Measurements from ENCODE around the gene SYCP2. TPM values are rescaled to one million over a fixed set of nuclear protein-coding genes. Genes with fewer than 3 reads are reported as not detected.

SYCP2 gene
- total and polyA plus RNA-seq, 9 donors: 2.1 to 6.0 (median 3.1) TPM

DNA sequence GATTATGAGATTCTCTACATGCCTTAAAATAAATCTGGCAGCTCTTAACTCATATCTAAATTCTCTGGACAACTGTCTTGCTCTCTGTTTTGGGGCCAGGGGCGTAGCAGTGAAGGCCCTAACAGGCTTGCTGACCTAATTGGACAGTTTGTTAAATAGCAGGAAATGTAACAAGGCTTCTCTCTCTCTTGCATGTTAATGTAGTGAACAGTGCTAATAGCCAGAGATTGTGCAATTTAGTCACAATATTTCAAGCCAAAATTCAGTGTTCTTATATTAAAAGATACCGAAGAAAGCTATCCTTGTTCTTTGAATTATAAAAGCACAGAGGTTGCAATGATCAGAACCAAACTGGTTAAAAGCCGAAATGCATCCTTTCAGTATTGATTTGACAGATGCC is 3.7 kb upstream of the SYCP2 start:
- no peak for DNase-seq
- Histone ChIP-seq H3K27ac (ENCODE audit: low read length) (no peak overlapping the region), H3K9me3 (replicated peaks; ENCODE audit: control insufficient read depth, low read depth, low read length) (no peaks in the 10 kb centered on the region), H3K27me3 (ENCODE audit: control insufficient read depth, insufficient read depth, low read length) (no peaks in the 10 kb centered on the region), H3K4me1 (ENCODE audit: control insufficient read depth, insufficient read depth, low read length) (peaks cover 19% of the 10 kb centered on the region), H3K4me3 (ENCODE audit: low read length) (no peak overlapping the region), H3K36me3 (ENCODE audit: control insufficient read depth, insufficient read depth, low read length) (no peaks in the 10 kb centered on the region)
- WGBS (ENCODE audit: insufficient coverage): no CpG with 5 or more reads among the region's 3 CpGs

GRCh38 chr20:59936409-59936808 is 3.0 kb upstream of the SYCP2 start:
- no peaks in the 10 kb centered on the region for H3K27me3 ChIP-seq (ENCODE audit: control insufficient read depth, insufficient read depth, low read length)
- DNase-seq: no peak
- no peak overlapping the region for H3K4me3 ChIP-seq (ENCODE audit: low read length)
- no peak overlapping the region for H3K27ac ChIP-seq (ENCODE audit: low read length)
- peaks cover 19% of the 10 kb centered on the region for H3K4me1 ChIP-seq (ENCODE audit: control insufficient read depth, insufficient read depth, low read length)
- H3K36me3 ChIP-seq (ENCODE audit: control insufficient read depth, insufficient read depth, low read length): no peaks in the 10 kb centered on the region
- WGBS (ENCODE audit: insufficient coverage): no CpG with 5 or more reads among the region's 4 CpGs
- H3K9me3 ChIP-seq (replicated peaks; ENCODE audit: control insufficient read depth, low read depth, low read length): no peaks in the 10 kb centered on the region

DNA sequence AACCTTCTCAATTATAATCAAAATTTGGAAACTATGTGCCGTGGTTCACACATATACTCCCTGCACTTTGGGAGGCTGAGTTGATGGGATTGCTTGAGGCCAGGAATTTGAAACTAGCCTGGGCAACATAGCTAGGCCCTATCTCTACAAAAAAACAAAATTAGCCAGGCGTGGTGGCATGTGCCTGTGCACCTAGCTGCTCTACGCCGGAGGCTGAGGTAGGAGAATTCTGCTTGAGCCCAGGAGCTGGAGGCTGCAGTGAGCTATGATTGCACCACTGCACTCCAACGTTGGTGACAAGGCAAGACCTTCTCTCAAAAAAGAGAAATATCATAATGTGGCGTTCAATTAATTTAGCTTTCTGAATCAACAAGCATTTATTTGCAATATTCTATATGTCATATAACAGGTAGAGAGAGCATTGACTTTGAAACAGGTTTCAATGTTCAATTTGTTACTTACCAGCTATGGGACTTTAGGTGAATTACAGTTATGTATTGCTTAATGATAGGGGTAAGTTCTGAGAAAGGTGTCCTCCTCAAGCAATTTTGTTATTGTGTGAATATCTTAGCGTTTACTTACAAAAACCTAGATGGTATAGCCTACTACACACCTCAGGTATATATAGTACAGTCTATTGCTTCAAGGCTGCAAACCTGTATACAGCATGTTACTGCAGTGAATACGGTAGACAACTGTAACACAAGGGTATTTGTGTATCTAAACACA is 2.2 kb upstream of the SYCP2 start:
- no peaks in the 10 kb centered on the region for H3K36me3 ChIP-seq (ENCODE audit: control insufficient read depth, insufficient read depth, low read length)
- peaks cover 19% of the 10 kb centered on the region for H3K4me1 ChIP-seq (ENCODE audit: control insufficient read depth, insufficient read depth, low read length)
- no peaks in the 10 kb centered on the region for H3K27me3 ChIP-seq (ENCODE audit: control insufficient read depth, insufficient read depth, low read length)
- no peaks in the 10 kb centered on the region for H3K9me3 ChIP-seq (replicated peaks; ENCODE audit: control insufficient read depth, low read depth, low read length)
- 100% methylated on average over 3 of the region's 8 CpGs for WGBS (ENCODE audit: insufficient coverage)
- DNase-seq: no peak
- no peak overlapping the region for H3K4me3 ChIP-seq (ENCODE audit: low read length)
- no peak overlapping the region for H3K27ac ChIP-seq (ENCODE audit: low read length)

- Histone ChIP-seq H3K27ac (ENCODE audit: low read length) (peak overlapping the region; percentile 67), H3K9me3 (replicated peaks; ENCODE audit: control insufficient read depth, low read depth, low read length) (no peaks in the 10 kb centered on the region), H3K36me3 (ENCODE audit: control insufficient read depth, insufficient read depth, low read length) (no peaks in the 10 kb centered on the region), H3K4me3 (ENCODE audit: low read length) (peak overlapping the region; percentile 75), H3K27me3 (ENCODE audit: control insufficient read depth, insufficient read depth, low read length) (no peaks in the 10 kb centered on the region), H3K4me1 (ENCODE audit: control insufficient read depth, insufficient read depth, low read length) (peaks cover 15% of the 10 kb centered on the region)
- DNase-seq: peak; percentile 81
- 3% methylated on average over 55 of the region's 59 CpGs for WGBS (ENCODE audit: insufficient coverage)
These were observed 580 bp upstream of the SYCP2 start for GRCh38 chr20:59933849-59934585.

- H3K4me3 ChIP-seq (ENCODE audit: low read length): no peak overlapping the region
- H3K4me1 ChIP-seq (ENCODE audit: control insufficient read depth, insufficient read depth, low read length): peaks cover 6% of the 10 kb centered on the region
- no peaks in the 10 kb centered on the region for H3K27me3 ChIP-seq (ENCODE audit: control insufficient read depth, insufficient read depth, low read length)
- no peak for DNase-seq
- no peaks in the 10 kb centered on the region for H3K9me3 ChIP-seq (replicated peaks; ENCODE audit: control insufficient read depth, low read depth, low read length)
- no peaks in the 10 kb centered on the region for H3K36me3 ChIP-seq (ENCODE audit: control insufficient read depth, insufficient read depth, low read length)
- 86% methylated on average over 68 of the region's 72 CpGs for WGBS (ENCODE audit: insufficient coverage)
- no peak overlapping the region for H3K27ac ChIP-seq (ENCODE audit: low read length)
These were observed 681 bp downstream of the SYCP2 start for GRCh38 chr20:59932616-59933295.

- Histone ChIP-seq H3K9me3 (replicated peaks; ENCODE audit: control insufficient read depth, low read depth, low read length) (no peaks in the 10 kb centered on the region), H3K4me1 (ENCODE audit: control insufficient read depth, insufficient read depth, low read length) (peaks cover 2% of the 10 kb centered on the region), H3K27ac (ENCODE audit: low read length) (no peak overlapping the region), H3K36me3 (ENCODE audit: control insufficient read depth, insufficient read depth, low read length) (no peaks in the 10 kb centered on the region), H3K27me3 (ENCODE audit: control insufficient read depth, insufficient read depth, low read length) (no peaks in the 10 kb centered on the region), H3K4me3 (ENCODE audit: low read length) (no peak overlapping the region)
- no peak for DNase-seq
- WGBS (ENCODE audit: insufficient coverage): 79% methylated on average over 4 of the region's 9 CpGs
These were observed 1.7 kb downstream of the SYCP2 start for GRCh38 chr20:59931511-59932312.

DNA sequence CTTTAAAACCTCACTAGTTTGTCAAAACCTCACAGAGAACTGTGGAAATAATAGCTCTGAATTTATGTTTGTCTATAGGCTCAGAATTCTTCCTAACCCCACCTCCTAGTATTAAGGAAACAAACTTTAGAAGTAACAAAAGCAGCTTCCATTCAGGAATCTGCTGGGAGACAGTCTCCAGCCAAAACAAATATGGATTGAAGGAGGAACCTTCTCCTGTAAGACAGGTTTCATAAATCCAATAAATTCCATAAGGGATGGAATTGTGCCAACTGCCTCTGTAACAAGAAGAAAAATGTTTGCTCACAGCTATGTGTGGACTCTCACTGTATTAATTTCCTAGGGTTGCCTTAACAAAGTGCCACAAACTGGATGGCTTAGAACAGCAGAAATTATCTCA is 7.5 kb downstream of the SYCP2 start:
- Histone ChIP-seq H3K4me3 (ENCODE audit: low read length) (no peak overlapping the region), H3K27me3 (ENCODE audit: control insufficient read depth, insufficient read depth, low read length) (no peaks in the 10 kb centered on the region), H3K4me1 (ENCODE audit: control insufficient read depth, insufficient read depth, low read length) (peaks cover 3% of the 10 kb centered on the region), H3K36me3 (ENCODE audit: control insufficient read depth, insufficient read depth, low read length) (no peaks in the 10 kb centered on the region), H3K9me3 (replicated peaks; ENCODE audit: control insufficient read depth, low read depth, low read length) (no peaks in the 10 kb centered on the region), H3K27ac (ENCODE audit: low read length) (peak overlapping the region; percentile 6)
- no peak for DNase-seq

DNA sequence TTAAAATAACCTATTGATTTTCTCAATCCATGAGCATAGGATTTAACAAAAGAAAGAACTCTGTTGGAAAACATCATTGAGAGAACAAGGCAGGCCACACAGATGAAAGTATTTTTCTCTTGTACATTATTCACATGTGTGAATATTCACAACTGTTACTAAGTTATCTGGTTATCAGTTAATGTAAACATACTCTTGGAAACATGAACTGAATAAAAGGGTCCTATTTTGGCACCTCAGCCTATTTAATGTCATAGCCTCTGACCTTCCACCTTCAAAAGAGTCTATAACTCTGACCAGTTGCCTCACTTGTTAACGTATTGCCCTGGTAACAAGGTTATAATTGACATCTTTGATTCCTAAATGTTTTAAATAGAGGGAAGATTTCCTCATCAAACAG is 8.1 kb downstream of the SYCP2 start:
- Histone ChIP-seq H3K4me1 (ENCODE audit: control insufficient read depth, insufficient read depth, low read length) (peaks cover 3% of the 10 kb centered on the region), H3K9me3 (replicated peaks; ENCODE audit: control insufficient read depth, low read depth, low read length) (no peaks in the 10 kb centered on the region), H3K4me3 (ENCODE audit: low read length) (no peak overlapping the region), H3K27ac (ENCODE audit: low read length) (no peak overlapping the region), H3K27me3 (ENCODE audit: control insufficient read depth, insufficient read depth, low read length) (no peaks in the 10 kb centered on the region), H3K36me3 (ENCODE audit: control insufficient read depth, insufficient read depth, low read length) (no peaks in the 10 kb centered on the region)
- no CpG with 5 or more reads among the region's 1 CpG for WGBS (ENCODE audit: insufficient coverage)
- DNase-seq: no peak

GRCh38 chr20:59923514-59923913 is 9.9 kb downstream of the SYCP2 start:
- no peaks in the 10 kb centered on the region for H3K9me3 ChIP-seq (replicated peaks; ENCODE audit: control insufficient read depth, low read depth, low read length)
- H3K36me3 ChIP-seq (ENCODE audit: control insufficient read depth, insufficient read depth, low read length): no peaks in the 10 kb centered on the region
- no peak overlapping the region for H3K4me3 ChIP-seq (ENCODE audit: low read length)
- no CpG with 5 or more reads among the region's 1 CpG for WGBS (ENCODE audit: insufficient coverage)
- H3K4me1 ChIP-seq (ENCODE audit: control insufficient read depth, insufficient read depth, low read length): peaks cover 3% of the 10 kb centered on the region
- no peak for DNase-seq
- no peak overlapping the region for H3K27ac ChIP-seq (ENCODE audit: low read length)
- H3K27me3 ChIP-seq (ENCODE audit: control insufficient read depth, insufficient read depth, low read length): no peaks in the 10 kb centered on the region

- H3K36me3 ChIP-seq (ENCODE audit: control insufficient read depth, insufficient read depth, low read length): no peaks in the 10 kb centered on the region
- H3K4me3 ChIP-seq (ENCODE audit: low read length): no peak overlapping the region
- no peaks in the 10 kb centered on the region for H3K9me3 ChIP-seq (replicated peaks; ENCODE audit: control insufficient read depth, low read depth, low read length)
- DNase-seq: no peak
- H3K27me3 ChIP-seq (ENCODE audit: control insufficient read depth, insufficient read depth, low read length): no peaks in the 10 kb centered on the region
- H3K27ac ChIP-seq (ENCODE audit: low read length): no peak overlapping the region
- H3K4me1 ChIP-seq (ENCODE audit: control insufficient read depth, insufficient read depth, low read length): no peaks in the 10 kb centered on the region
These were observed 12.5 kb downstream of the SYCP2 start for GRCh38 chr20:59920944-59921343.
